D341Med (cell line): Measurements from ENCODE around the gene PRDM4.
A peak's percentile ranks its signal among the peaks of the same experiment; 100 is the strongest.

Experiments
- DNase-seq: peaks from one replicate; pipeline ENCODE4 v3.0.0; 2012; ENCODE audit warnings: low spot score

The PRDM4 gene, protein sequence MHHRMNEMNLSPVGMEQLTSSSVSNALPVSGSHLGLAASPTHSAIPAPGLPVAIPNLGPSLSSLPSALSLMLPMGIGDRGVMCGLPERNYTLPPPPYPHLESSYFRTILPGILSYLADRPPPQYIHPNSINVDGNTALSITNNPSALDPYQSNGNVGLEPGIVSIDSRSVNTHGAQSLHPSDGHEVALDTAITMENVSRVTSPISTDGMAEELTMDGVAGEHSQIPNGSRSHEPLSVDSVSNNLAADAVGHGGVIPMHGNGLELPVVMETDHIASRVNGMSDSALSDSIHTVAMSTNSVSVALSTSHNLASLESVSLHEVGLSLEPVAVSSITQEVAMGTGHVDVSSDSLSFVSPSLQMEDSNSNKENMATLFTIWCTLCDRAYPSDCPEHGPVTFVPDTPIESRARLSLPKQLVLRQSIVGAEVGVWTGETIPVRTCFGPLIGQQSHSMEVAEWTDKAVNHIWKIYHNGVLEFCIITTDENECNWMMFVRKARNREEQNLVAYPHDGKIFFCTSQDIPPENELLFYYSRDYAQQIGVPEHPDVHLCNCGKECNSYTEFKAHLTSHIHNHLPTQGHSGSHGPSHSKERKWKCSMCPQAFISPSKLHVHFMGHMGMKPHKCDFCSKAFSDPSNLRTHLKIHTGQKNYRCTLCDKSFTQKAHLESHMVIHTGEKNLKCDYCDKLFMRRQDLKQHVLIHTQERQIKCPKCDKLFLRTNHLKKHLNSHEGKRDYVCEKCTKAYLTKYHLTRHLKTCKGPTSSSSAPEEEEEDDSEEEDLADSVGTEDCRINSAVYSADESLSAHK

DNA sequence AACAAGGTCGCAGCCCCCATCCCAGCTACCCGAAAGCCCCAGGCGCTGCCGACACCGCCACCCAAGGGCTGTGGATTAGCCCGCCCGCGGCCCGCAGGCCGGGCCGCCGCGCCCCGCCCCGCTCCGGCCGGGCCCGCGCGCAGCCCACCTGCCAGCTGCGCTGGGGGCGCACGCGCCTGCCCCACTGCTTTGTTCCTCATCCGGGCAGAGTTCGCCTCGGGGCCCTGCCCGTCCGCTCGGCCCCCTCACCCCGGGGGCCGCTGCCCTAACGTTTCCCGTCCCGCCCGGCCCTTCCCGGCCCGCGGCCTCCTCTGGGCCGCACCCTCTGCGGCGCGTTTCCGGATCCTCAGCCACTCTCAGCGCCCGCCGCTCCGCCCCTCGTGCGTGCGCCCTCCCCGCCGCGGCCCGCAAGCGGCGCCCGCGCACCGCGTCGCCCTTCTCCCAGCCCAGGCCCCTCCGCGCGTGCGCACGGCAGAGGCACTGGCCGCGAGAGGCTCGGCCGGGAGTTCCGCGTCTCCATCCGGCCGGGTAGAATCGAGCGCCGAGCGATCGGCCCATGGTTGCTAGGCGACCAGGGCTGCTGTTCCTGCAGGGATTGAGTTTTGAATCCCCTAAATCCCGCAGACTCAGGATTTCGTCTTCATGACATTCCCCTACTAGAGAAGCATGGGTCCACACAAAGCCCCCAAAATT, at the start of gene PRDM4:
Gene PRDM4, minus strand, starts transcription at position 329 of the 693 bp plus-strand sequence. CDS start 622 bp downstream, outside the sequence.
- peak; percentile 99 for DNase-seq

DNA sequence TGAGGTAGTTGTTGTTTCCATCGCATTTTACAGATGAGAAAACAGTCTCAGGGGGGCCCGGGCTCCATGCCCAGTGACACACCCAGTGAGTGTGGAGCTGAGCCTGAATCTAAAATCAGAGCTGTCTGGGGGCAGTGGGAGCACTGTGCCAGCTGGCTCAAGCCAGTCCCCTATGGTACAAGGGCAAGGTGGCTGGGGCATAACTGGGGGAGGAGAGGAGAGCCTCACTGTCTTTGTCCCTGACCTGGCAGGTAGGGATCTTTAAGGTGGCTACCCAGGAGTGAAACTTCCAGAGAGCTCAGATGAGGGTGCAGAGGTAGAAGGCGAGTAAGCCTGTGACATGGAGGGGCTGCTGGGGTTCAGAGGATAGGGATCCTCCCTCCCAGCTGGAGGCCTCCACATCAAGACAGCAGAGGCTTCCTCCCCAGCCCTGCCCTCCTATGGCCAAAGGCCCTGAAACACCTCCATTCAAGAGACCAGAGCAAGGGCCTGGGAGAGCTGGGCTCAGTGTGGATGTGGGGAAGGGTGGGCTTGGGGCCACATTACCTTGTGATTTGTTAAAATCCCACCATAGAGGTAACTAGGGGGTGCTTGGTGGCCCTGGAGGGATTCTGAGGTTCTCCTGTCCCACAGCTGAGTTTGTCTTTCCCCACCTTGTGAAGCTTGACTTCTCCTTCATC, 46.7 kb upstream of the PRDM4 start:
- no peak for DNase-seq

DNA sequence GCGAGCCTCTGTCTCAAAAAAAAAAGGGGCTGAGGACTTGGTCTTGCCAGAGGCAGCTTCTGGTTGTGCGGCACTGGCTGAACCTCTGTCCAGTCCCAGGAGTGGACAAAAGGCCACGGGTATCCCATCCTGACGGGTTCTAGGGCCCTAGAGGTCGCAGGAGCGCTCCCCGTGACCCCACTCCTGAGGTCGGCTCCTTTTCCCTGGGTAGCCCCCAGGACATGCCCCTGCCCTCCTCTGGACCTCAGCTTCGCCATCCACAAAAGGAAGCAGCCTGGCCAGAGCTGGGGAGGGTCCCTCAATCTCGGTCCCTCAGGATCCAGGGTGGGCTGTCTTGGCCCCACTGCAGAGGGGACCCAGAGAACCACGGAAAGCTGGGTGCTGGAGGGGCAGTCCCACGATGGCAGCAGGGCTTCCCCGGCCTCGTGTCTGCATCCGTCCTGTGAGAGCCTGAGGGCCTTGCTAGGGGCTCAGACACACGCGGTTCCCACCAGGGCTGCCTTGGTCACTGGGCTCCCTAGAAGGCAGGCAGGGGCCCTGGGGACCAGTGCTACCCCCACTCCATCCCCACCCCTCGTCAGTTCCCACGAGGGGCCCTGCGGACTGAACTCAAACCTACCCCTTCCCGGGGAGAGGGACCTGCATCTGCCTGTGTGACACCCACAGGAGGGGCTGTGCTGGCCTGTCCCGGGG, 44.7 kb upstream of the PRDM4 start:
- no peak for DNase-seq

DNA sequence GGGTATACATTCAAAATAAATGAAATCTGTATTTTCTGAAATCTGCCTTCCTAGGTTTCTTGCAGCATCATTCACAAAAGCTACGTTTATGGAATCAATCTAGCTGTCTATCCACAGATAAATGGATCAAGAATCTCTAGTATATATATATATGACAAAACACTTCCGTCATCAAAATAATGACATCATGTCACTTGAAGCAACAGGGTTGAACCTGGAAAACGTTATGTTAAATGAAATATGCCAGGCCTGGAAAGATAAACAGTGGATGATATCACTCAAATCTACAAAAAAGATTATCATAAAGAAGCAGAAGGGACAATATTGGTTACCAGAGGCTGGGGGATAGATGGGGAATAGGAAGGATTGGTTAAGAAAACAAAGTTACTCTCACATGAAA, 42.2 kb upstream of the PRDM4 start:
- no peak for DNase-seq

DNA sequence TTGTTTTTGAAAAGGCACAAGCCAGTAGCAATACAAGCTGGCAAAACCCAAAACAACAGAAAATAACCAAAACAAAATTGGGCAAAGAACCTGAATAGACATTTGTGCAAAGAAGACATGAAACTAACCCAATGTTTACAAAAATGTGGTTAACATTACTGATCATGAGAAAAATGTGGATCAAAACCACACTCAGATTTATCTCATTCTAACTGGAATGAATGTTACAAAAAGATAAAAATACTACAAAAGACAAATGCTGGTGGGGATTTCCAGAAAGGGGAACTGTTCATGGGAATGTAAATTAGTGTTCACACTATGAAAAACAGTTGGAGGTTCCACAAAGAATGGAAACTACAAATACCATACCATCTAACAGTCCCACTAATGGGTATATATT, 40.2 kb upstream of the PRDM4 start:
- no peak for DNase-seq

DNA sequence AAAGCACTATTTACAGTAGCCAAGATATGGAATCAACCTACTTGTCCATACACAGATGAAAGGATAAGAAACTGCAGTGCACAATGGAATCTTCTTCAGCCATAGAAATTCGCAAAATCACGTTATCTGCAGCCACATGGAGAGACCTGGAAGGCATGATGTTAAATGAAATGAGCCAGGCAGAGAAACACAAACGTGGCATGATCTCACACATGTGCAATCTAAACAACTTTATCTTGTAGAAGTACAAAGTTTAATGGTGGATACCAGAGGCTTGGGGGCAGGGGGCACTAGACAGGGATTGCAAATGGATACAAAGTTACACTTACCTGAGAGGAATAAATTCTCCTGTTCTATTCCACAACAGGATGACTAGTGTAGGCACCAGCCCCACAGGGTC, 37.6 kb upstream of the PRDM4 start:
- no peak for DNase-seq

DNA sequence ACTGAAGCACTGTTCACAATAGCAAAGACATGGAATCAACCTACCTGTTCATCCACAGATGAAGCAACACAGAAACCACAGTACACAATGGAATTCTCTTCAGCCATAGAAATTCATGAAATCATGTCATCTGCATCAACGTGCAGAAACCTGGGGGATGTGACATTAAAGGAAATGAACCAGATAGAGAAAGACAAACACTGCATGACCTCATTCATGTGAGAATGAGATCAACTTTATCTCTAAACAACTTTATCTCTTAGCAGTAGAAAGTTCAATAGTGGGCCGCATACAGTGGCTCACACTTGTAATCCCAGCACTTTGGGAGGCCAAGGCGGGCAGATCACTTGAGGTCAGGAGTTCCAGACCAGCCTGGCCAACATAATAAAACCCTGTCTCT, 33.5 kb upstream of the PRDM4 start:
- DNase-seq: no peak

DNA sequence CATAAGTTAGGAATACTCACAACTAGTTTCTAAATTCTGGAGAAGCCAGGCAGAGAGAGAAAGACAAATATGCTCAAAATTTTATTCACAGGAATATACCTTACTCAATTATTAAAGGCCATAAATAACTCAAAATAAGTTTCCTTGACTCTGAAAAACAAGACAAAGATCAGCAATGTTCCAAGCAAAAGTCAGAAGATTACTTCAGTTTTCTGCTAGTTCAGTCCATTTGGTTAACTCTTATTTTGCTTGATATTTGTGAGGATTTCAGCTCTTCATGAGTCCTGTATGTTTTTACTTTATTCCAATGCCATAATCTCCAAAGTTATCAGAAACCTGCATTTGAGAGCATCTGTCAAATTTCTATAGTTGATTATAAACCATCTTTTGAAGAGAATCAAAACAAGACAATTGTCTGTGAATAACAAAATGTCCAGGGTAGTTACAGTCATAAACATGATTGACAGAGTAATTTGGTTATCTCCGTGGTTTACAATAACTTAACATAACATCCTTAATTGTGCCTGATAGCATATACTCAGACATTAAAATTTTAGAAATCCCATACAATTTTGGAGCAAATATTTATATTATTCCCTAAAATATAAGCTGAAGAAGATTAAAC, 30.6 kb upstream of the PRDM4 start:
- DNase-seq: no peak

DNA sequence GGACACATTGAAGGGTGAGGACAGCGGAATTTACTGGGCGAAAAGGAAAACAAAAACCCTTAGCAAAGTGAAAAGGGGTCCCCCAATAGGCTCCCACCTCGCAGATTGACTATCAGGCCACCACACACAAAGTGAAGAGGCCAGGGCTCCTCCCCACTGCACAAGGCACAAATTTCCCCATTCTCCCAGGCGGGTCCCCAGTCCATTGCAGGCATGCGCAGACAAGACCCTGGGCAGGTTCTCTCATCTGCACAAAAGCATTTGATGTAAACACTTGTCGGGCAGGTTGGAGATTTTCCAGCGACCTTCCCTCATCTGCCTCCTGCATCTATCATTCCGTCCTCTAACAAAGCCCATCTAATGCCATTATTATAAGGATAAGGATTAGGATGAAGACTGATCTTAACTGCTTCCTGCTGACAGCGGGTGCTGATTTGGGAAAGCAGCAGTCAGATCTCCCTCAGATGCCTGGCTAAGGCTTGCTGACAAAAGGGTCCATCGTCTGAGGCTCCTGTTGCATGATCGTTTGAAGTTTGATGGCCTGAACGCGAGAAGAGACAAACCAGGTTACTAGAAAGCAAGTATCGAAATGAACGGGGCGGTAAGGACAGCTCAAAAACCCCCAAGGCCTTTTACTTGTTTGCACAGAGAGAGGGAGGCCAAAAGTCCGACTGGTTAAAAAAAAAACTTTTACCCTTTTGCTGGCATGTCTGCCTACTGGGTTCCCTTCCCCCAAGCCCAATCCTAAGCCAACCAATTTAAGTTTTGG, 27.9 kb upstream of the PRDM4 start:
- DNase-seq: no peak

DNA sequence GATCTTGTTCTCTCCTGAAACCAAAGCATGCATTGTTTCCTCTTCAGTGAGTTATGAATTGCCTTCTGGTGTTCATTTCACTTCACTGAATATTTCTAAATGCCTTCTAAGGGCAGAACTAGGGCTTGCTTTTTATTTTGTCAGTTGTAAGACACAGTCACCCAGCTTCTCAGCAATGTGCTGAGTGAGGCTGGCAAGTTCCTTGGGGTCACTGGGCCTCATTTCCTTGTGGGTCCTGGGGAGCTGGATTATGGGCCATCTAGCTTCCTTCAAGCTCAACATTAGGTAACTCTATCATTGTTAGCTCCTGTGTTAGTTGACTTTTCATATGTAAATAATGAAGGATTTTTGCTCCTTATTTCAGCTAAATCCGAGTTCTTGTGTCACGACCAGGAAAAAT, 27.3 kb upstream of the PRDM4 start:
- DNase-seq: no peak

DNA sequence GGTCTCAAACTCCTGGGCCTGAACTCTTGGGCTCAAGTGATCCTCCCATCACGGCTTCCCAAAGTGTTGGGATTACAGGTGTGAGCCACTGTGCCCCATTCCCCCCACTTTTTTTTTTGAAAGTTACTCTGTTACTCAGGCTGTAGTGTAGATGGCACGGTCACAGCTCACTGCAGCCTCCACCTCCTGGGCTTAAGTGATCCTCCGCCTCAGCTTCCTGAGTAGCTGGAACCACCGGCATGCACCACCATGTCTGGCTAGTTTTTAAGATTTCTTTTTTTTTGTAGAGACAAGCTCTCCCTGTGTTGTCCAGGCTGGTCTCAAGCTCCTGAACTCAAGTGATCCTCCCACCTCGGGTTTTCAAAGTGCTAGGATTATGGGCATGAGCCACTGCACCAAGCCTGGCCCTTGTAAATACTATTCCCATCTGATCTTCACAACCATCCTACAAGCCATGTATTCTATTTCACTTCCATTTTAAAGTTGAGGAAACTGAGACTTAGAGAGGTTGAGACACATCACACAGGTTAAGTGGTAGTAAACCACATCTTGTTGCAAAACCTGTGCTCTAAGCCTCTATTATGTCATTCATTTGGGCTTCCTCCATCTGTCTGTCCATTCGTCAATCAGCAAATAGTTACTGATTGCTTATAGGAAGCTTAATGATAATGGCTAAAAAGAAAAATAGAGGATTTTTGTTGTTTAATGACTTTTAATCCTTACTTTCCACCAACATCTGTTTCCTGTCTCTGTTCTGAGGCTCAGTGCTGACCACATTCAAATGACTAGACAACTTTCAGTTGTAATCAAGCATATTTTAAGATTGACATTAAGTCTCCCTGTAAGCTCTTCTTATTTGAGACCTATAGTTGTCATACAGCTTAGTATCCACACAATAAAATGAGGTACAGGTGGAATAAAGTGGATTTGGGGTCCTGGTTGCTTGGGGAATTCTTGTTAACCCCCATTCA, 22.8 kb upstream of the PRDM4 start:
- no peak for DNase-seq

DNA sequence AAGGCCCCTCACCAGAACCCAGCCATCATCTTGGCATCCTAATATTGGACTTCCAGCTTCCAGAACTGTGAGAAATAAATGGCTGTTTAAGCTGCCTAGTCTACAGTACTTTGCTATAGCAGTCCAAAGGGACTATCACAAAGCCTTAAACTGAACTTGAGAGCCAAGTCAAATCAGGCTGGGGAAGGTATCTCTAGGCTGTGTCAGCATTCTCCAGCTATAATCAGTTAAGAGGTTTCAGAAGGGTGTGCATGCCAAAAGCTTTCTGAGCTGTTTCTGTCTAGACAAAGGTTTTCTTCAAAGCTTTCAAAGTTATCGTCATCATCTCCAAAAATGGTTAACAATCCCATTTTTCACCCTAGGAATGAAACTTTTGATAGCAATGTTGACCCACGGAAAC, 21.1 kb upstream of the PRDM4 start:
- no peak for DNase-seq

DNA sequence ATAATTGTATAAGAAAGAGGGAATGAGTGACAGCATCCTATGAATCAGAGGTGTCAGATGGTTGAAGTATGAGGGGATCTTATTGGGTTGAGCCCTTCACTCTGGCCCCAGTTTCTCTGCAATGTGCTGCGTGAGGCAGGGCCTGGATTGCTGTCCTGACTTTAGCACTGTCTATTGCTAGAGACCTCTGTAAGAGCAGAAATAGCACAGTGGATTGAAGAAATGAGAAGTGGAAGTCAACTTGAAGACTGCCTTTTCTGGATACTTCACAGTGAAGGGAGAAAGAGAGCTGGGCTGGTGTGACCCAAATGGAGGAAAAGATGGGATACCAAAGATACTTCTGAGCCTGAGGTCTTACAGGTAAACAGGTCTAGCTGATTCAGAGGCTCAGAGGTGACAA, 19.4 kb upstream of the PRDM4 start:
- no peak for DNase-seq

DNA sequence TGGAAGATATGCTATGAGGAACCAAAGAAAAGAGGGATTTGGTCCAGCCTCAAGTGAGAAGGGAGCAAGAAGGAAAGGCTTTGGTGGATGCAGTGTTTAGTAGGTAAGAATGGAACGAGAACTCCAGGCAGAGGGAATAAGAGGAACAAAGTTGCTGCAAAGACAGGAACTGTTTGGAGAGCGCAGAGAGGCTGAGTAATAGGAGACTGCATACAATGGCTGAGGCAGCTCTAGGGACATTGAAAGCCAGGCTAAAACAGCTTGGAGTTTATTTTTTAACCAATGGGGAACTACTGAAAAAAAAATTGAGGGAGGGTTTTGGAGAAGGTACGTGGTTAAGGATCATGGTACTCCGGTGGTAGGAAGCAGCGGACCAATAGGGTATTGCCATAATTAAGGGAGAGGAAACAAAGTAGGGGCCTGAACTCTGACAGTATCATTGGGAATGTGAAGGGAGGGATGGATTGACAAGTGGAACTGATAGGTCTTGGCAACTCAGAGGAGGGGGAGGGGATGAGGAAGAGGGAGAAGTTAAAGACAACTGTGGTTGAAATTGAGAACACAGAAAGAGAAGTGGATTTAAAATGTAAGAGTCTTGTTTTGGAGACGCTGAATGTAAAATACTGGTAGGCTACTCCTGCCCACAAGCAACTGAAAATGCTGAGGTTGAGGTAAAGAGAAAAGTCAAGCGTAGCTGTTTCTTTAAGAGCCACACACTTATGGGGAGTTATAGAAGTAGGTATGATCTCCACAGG, 18.3 kb upstream of the PRDM4 start:
- no peak for DNase-seq

DNA sequence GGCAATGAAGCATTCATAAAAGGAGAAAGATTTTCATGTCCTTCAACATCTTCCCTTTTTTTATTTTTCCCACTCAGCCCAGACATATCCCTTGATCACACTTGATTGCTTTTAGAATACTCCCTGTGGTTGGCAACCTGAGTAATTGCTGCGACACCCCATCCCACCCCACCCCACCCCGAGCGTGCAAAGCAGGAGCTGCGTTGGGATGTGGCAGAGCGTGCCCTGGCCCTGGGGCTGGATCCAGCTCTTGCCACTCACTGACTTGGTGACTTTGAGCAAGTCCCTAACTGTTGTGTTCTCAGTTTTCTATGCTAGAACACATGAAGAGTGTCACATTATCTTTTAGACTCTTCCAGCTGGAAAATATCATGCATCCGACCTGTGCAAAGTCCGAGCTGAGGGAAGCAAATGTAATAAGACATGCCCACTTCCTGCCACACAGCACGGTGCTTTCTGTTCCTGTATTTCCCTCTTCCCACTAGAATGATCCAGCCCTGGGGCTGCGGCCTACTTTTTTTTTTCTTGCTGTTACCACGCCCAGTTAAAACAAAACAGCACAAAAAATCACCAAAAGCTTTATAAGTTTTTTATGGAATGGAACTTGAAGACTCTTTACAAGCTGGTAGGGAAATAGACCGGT, 17.6 kb upstream of the PRDM4 start:
- no peak for DNase-seq

DNA sequence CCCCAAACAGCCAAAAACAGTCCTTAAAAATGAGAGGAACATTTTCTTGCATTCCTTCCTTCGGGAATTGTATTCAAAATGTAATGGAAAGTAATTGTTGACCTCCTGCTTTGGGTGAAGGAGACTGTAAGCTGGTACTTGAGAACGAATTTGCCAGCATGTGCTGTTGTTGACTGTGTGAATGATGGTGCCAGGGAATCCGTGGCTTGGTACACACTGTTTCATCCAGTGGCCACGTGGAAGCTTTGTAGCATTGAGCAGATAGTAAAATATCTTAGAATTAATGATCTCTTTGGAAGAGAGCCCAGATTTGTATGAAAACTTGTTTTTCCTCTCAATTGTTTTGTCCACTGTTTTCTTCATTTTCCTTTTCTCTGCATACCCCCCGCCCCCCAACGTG, 15.2 kb upstream of the PRDM4 start:
- no peak for DNase-seq

DNA sequence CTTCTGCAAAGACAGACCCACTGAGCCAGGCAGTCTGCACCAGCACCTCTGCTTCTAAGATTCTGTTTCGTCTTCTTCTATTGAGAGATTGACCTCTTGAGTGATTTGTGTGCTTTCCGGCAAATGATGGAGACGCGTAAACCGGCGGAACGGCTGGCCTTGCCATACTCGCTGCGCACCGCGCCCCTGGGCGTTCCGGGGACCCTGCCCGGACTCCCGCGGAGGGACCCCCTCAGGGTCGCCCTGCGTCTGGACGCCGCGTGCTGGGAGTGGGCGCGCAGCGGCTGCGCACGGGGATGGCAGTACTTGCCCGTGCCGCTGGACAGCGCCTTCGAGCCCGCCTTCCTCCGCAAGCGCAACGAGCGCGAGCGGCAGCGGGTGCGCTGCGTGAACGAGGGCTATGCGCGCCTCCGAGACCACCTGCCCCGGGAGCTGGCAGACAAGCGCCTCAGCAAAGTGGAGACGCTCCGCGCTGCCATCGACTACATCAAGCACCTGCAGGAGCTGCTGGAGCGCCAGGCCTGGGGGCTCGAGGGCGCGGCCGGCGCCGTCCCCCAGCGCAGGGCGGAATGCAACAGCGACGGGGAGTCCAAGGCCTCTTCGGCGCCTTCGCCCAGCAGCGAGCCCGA, 14.3 kb upstream of the PRDM4 start:
- DNase-seq: peak; percentile 64
